GM12891 (cell line): ENCODE data around the gene NEIL3.

ENCODE experiments used
- POLR2A ChIP-seq: IDR thresholded peaks from 2 replicates; pipeline ENCODE4 v1.6.1; 2011; ENCODE audit warnings: low read depth, low read length, control low read depth
- POLR2AphosphoS5 ChIP-seq: IDR thresholded peaks from 2 replicates; pipeline ENCODE4 v1.6.1; 2011; ENCODE audit warnings: low read depth, low read length, control low read depth
- POU2F2 ChIP-seq: IDR thresholded peaks from 2 replicates; pipeline ENCODE4 v1.6.1; 2011; ENCODE audit warnings: low read depth, mild to moderate bottlenecking, control low read depth, low read length, moderate library complexity
- SPI1 ChIP-seq: IDR thresholded peaks from 2 replicates; pipeline ENCODE4 v1.6.1; 2011; ENCODE audit warnings: low read depth, low read length, control low read depth
- TAF1 ChIP-seq: IDR thresholded peaks from 2 replicates; pipeline ENCODE4 v1.6.1; 2011; ENCODE audit warnings: low read depth, low read length, control low read depth

DNA sequence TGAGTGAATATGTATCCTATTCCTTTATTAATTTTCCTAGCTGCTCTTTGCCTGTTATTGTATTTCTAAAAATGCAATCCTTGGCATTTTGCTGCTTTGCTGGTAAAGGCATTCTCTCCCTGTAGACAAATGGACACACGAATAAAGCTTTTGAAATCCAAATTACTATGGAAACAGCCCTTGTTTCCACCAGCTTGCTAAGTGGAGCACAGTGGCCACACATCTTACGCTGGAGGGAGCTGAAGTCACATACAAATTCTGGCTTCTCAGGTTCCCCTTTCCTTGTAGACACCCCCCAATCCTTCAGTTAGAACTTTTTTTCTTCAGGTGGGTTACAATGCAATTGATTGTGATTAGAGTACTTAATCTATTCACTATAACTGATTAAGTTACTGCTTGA lies 66.3 kb downstream of the NEIL3 start:
- TF ChIP-seq POLR2AphosphoS5 (no peak), POLR2A (no peak), TAF1 (no peak), SPI1 (no peak), POU2F2 (no peak)
